Natural killer cell (primary cell): ENCODE results near the gene PLEK2. TPM values are rescaled to one million over a fixed set of nuclear protein-coding genes. Genes with fewer than 3 reads are reported as not detected.

Experiments
- ATAC-seq, 3 donors: fragments of 150-1000 bp in 2 of 3; fragments of 200-7000 bp in 1 of 3; cut with Tn5 transposase; 1 replicate in 1 of 3; 2 replicates in 2 of 3; pipeline ENCODE4 v1.10.0; 2021; ENCODE audit warnings: mild to moderate bottlenecking in 2 of 3, moderate library complexity in 2 of 3
- DNase-seq, 2 donors: peaks; one replicate each; pipeline versions ENCODE4 v3.0.0 to v3.0.0-alpha.2; 2013 to 2021; ENCODE audit warnings: mixed read lengths in 1 of 2
- H3K27ac ChIP-seq: one replicate; pipeline ENCODE4 v1.5.1; 2013; ENCODE audit warnings: mild to moderate bottlenecking, low read length
- H3K27me3 ChIP-seq: one replicate; pipeline ENCODE4 v1.6.1; 2013; ENCODE audit warnings: low read length; ENCODE audit not compliant: control insufficient read depth, insufficient read depth
- H3K36me3 ChIP-seq: one replicate; pipeline ENCODE4 v1.6.1; 2013; ENCODE audit warnings: low read length; ENCODE audit not compliant: control insufficient read depth, insufficient read depth
- H3K4me1 ChIP-seq: one replicate; pipeline ENCODE4 v1.6.1; 2013; ENCODE audit warnings: low read length; ENCODE audit not compliant: control insufficient read depth, insufficient read depth
- H3K4me3 ChIP-seq: one replicate; pipeline ENCODE4 v1.5.1; 2013; ENCODE audit warnings: low read length
- H3K9me3 ChIP-seq: one replicate; pipeline ENCODE4 v1.6.1; 2013; ENCODE audit warnings: low read length; ENCODE audit not compliant: control insufficient read depth, insufficient read depth
- H3K27ac Mint-ChIP-seq, 2 donors: one replicate each; pipeline ENCODE4 v1.8.0; 2022; ENCODE audit warnings: mild to moderate bottlenecking in 2 of 2, mixed read lengths in 2 of 2, moderate library complexity in 1 of 2
- H3K27me3 Mint-ChIP-seq, 2 donors: one replicate each; pipeline ENCODE4 v1.8.0; 2022; ENCODE audit warnings: low read depth in 2 of 2, mixed read lengths in 2 of 2
- H3K36me3 Mint-ChIP-seq: one replicate; pipeline ENCODE4 v1.8.0; 2022; ENCODE audit warnings: mixed read lengths
- H3K4me1 Mint-ChIP-seq, 2 donors: one replicate each; pipeline ENCODE4 v1.8.0; 2022; ENCODE audit warnings: mixed read lengths in 2 of 2
- H3K4me3 Mint-ChIP-seq: one replicate; pipeline ENCODE4 v1.8.0; 2022; ENCODE audit warnings: mild to moderate bottlenecking, moderate library complexity, mixed read lengths
- H3K9me3 Mint-ChIP-seq, 2 donors: one replicate each; pipeline ENCODE4 v1.8.0; 2022; ENCODE audit warnings: mixed read lengths in 2 of 2
- WGBS: methylation state at CpG from one replicate; pipeline ENCODE4 v1.1.7; 2013; ENCODE audit warnings: missing lambda C conversion rate; ENCODE audit not compliant: insufficient coverage; 5-methylcytosine and 5-hydroxymethylcytosine counted together
- intact Hi-C: fragments of 100-400 bp; cut with micrococcal nuclease; formaldehyde crosslinking; loops from one replicate; pipeline ENCODE4 v1.14.2; 2022
- total RNA-seq, 4 donors: library from RNA; stranded (reverse); fragments of 120-200 nt in 1 of 4; gene quantifications; one replicate each; pipeline versions ENCODE4 v1.2.3 to v1.2.4, GENCODE V29; 2013 to 2022
- TF ChIP-seq, protein P1 (sequence below): fragments of 200-600 bp; IDR thresholded peaks from one replicate; pipeline ENCODE4 v1.8.0; 2022; ENCODE audit warnings: antibody characterized with exemption

The PLEK2 gene
- total RNA-seq, 3 donors from 2014 or later (not counting 1 experiment from before 2014, with no cell fraction given), result not detected

DNA sequence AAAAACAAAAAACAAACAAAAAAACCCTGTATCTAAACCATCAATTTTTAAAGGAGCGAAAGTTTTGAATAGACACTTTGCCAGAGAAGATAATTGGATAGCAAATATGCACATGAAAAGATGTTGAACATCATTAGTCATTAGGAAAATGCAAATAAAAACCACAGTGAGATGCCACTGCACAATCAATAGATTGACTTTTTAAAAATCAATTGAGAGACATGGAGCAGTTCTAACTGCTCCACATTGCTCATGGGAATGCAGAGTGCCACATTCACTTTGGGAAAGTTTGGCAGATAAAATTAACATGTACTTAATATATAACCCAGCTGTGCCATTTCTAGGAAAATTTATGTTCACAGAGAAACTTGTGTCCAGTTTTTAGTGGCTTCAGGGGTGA lies 39.1 kb downstream of the PLEK2 start:
- TF ChIP-seq, protein P1, sequence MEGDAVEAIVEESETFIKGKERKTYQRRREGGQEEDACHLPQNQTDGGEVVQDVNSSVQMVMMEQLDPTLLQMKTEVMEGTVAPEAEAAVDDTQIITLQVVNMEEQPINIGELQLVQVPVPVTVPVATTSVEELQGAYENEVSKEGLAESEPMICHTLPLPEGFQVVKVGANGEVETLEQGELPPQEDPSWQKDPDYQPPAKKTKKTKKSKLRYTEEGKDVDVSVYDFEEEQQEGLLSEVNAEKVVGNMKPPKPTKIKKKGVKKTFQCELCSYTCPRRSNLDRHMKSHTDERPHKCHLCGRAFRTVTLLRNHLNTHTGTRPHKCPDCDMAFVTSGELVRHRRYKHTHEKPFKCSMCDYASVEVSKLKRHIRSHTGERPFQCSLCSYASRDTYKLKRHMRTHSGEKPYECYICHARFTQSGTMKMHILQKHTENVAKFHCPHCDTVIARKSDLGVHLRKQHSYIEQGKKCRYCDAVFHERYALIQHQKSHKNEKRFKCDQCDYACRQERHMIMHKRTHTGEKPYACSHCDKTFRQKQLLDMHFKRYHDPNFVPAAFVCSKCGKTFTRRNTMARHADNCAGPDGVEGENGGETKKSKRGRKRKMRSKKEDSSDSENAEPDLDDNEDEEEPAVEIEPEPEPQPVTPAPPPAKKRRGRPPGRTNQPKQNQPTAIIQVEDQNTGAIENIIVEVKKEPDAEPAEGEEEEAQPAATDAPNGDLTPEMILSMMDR, result no peak
- H3K27ac Mint-ChIP-seq, result peak overlapping the region; percentile 38 to 45
- H3K4me3 Mint-ChIP-seq, result no peak overlapping the region

DNA sequence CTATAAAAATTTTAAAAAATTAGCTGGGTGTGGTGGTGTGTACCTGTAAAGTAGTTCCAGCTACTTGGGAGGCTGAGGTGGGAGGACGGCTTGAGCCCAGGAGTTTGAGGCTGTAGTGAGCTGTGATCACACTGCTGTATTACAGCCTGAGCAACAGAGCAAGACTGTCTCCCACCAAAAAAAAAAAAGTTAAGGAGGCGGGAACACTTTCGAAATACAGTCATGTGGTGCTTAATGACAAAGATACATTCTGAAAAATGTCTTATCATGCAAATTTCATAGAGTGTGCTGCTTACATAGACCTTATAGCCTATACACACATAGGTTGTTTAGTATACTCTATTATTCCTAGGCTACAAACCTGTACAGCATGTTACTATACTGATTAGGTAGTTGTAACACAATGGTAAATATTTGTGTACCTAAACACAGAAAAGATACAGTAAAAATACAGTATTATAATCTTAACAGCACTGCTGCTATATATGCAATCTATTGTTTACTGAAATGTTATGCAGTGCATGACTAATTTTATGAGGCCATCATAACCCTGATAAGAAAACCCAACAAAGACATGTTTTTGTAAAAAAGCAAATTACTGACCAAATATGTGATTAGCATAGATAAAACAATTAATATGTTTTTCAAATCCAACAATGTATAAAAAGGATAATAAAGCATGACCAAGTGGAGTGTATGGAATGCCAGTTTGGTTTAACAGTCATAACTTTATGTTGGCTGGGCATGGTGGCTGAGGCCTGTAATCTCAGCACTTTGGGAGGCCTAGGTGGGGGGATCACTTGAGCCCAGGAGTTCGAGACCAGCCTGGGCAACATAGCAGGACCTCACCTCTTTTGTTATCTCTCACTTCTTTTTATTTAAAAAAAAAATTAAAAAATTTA lies 40.5 kb downstream of the PLEK2 start:
- intact Hi-C loops, result no loop called here
- no peaks in the 10 kb centered on the region for H3K27me3 ChIP-seq
- ATAC-seq, result no peak
- Mint-ChIP-seq H3K36me3 (peaks cover 17% of the 10 kb centered on the region), H3K9me3 (no peaks in the 10 kb centered on the region), H3K27ac (no peak overlapping the region), H3K4me1 (peaks cover 27 to 30% of the 10 kb centered on the region in 2 donors), H3K4me3 (no peak overlapping the region), H3K27me3 (no peaks in the 10 kb centered on the region)
- H3K36me3 ChIP-seq, result peaks cover 75% of the 10 kb centered on the region
- H3K4me3 ChIP-seq, result no peak overlapping the region
- WGBS, result 90% methylated on average over 3 of the region's 4 CpGs
- TF ChIP-seq, protein P1, result no peak
- DNase-seq, result no peak
- no peaks in the 10 kb centered on the region for H3K4me1 ChIP-seq
- H3K9me3 ChIP-seq, result no peaks in the 10 kb centered on the region
- H3K27ac ChIP-seq, result no peak overlapping the region

More for the DNA sequence above, 39.1 kb downstream of the PLEK2 start:
- H3K4me3 ChIP-seq, result no peak overlapping the region
- Mint-ChIP-seq H3K27me3 (no peaks in the 10 kb centered on the region), H3K4me1 (peaks cover 21 to 25% of the 10 kb centered on the region in 2 donors), H3K9me3 (no peaks in the 10 kb centered on the region), H3K36me3 (peaks cover 24% of the 10 kb centered on the region)
- ATAC-seq (no peak), DNase-seq (no peak)
- no peaks in the 10 kb centered on the region for H3K4me1 ChIP-seq
- H3K27me3 ChIP-seq, result no peaks in the 10 kb centered on the region
- H3K9me3 ChIP-seq, result no peaks in the 10 kb centered on the region
- WGBS, result no CpG with 5 or more reads among the region's 1 CpG
- intact Hi-C loops, result no loop called here
- peaks cover 77% of the 10 kb centered on the region for H3K36me3 ChIP-seq
- H3K27ac ChIP-seq, result no peak overlapping the region

DNA sequence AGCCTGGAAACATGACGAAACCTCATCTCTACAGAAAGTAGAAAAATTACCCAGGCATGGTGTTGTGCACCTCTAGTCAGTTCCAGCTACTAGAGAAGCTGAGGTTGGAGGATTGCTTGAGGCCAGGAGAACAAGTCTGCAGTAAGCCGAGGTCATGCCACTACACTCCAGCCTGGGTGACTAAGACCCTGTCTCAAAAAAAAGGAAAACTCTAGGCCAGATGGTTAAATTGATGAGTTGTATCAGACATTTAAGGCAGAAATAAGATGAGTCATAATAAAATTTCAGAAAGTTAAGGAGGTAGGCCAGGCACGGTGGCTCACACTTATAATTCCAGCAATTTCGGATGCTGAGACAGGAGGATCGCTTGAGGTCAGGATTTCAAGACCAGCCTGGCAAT lies 41.1 kb downstream of the PLEK2 start:
- Histone ChIP-seq H3K27ac (no peak overlapping the region), H3K27me3 (no peaks in the 10 kb centered on the region), H3K4me1 (no peaks in the 10 kb centered on the region), H3K36me3 (peaks cover 75% of the 10 kb centered on the region), H3K4me3 (no peak overlapping the region), H3K9me3 (no peaks in the 10 kb centered on the region)
- H3K4me1 Mint-ChIP-seq, result peaks cover 26 to 31% of the 10 kb centered on the region in 2 donors
- no peaks in the 10 kb centered on the region for H3K27me3 Mint-ChIP-seq
- TF ChIP-seq, protein P1, result no peak
- H3K27ac Mint-ChIP-seq, result no peak overlapping the region
- intact Hi-C loops, result no loop called here
- 77% methylated on average over 5 of the region's 5 CpGs for WGBS
- DNase-seq (no peak), ATAC-seq (no peak)
- H3K36me3 Mint-ChIP-seq, result peaks cover 14% of the 10 kb centered on the region
- H3K4me3 Mint-ChIP-seq, result no peak overlapping the region
- H3K9me3 Mint-ChIP-seq, result no peaks in the 10 kb centered on the region
